Measurements from ENCODE around the gene UGT2A3. TPM values are rescaled to one million over a fixed set of nuclear protein-coding genes. Genes with fewer than 3 reads are reported as not detected.

Gene UGT2A3
- total and polyA plus RNA-seq, 2 of the 8 experiments (the other 6 are each of a cell fraction or from before 2014, with no cell fraction given): not detected

GRCh38 chr4:68909385-68909784 is 42.2 kb downstream of the UGT2A3 start (continued):
- TF ChIP-seq CTCF (IDR thresholded peaks at IDR 0.05; ENCODE audit: control extremely low read depth in 1 of 3, insufficient read depth in 1 of 3, low read depth in 1 of 3, low read length in 3 of 3) (no peak), GTF2F1 (IDR thresholded peaks at IDR 0.05; ENCODE audit: borderline replicate concordance, low read depth, low read length) (no peak), ASH2L (IDR thresholded peaks at IDR 0.05; ENCODE audit: low read length) (no peak), EGR1 (IDR thresholded peaks at IDR 0.05; ENCODE audit: borderline replicate concordance, low read depth, low read length) (no peak)
